Type B pancreatic cell (in vitro differentiated cells): Measurements from ENCODE around the gene TBXAS1. TPM values are rescaled to one million over a fixed set of nuclear protein-coding genes. Genes with fewer than 3 reads are reported as not detected.

Experiments used
- DNase-seq: peaks from one replicate; pipeline ENCODE4 v3.0.0; 2021; ENCODE audit warnings: mixed read lengths; ENCODE audit not compliant: unreplicated experiment; ENCODE audit errors: extremely low spot score
- H3K27ac Mint-ChIP-seq: 2 replicates; pipeline ENCODE4 v1.8.0; 2021; ENCODE audit warnings: mild to moderate bottlenecking, mixed read lengths
- H3K27me3 Mint-ChIP-seq: 2 replicates; pipeline ENCODE4 v1.8.0; 2021; ENCODE audit warnings: mixed read lengths
- H3K36me3 Mint-ChIP-seq: 2 replicates; pipeline ENCODE4 v1.8.0; 2021; ENCODE audit warnings: mixed read lengths
- H3K4me1 Mint-ChIP-seq: one replicate; pipeline ENCODE4 v1.8.0; 2021; ENCODE audit warnings: mixed read lengths; ENCODE audit not compliant: unreplicated experiment
- H3K4me3 Mint-ChIP-seq: 2 replicates; pipeline ENCODE4 v1.8.0; 2021; ENCODE audit warnings: mild to moderate bottlenecking, mixed read lengths
- H3K9me3 Mint-ChIP-seq: 2 replicates; pipeline ENCODE4 v1.8.0; 2021; ENCODE audit warnings: mixed read lengths
- CTCF ChIP-seq: fragments of 200-600 bp; sonication (generic); conservative IDR thresholded peaks from 2 replicates; pipeline ENCODE4 v1.5.0; 2021; ENCODE audit warnings: antibody characterized with exemption, mild to moderate bottlenecking
- total RNA-seq: library from RNA; stranded (reverse); gene quantifications from 2 replicates; pipeline ENCODE4 v1.2.1, GENCODE V29; 2021; ENCODE audit warnings: low replicate concordance

TBXAS1 gene
- total RNA-seq, 1 donor from 2014 or later, result 5.8 TPM

GRCh38 chr7:139825666-139826290 lies 3.3 kb upstream of the TBXAS1 start:
- Mint-ChIP-seq H3K36me3 (no peaks in the 10 kb centered on the region), H3K4me1 (peaks cover 17% of the 10 kb centered on the region), H3K9me3 (peaks cover 5% of the 10 kb centered on the region), H3K27me3 (peaks cover 24% of the 10 kb centered on the region), H3K27ac (no peak overlapping the region), H3K4me3 (no peak overlapping the region)
- DNase-seq, result no peak
- no peak for TF ChIP-seq CTCF

DNA sequence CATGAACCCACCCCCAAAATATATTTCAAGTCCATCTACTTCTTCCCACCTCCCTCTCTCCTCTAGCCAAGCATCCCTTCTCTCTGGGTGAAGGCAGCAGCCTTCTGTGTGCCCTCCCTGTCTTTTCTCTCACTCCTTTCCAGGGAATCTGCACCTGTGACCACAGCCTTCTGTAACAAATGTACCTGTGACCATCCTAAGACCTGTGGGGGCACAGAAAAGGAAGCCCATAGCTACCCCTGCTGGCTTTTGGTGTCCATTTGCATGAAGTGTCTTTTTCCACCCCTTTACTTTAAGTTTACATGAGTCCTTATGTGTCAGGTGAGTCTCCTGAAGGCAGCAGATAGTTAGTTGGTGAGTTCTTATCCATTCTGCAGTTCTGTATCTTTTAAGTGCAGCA lies 2.0 kb upstream of the TBXAS1 start:
- H3K9me3 Mint-ChIP-seq, result peaks cover 5% of the 10 kb centered on the region
- no peaks in the 10 kb centered on the region for H3K36me3 Mint-ChIP-seq
- peaks cover 20% of the 10 kb centered on the region for H3K4me1 Mint-ChIP-seq
- DNase-seq, result no peak
- TF ChIP-seq CTCF, result no peak
- peaks cover 24% of the 10 kb centered on the region for H3K27me3 Mint-ChIP-seq
- H3K27ac Mint-ChIP-seq, result no peak overlapping the region
- no peak overlapping the region for H3K4me3 Mint-ChIP-seq

GRCh38 chr7:139828446-139828845 lies 618 bp upstream of the TBXAS1 start:
- Mint-ChIP-seq H3K4me3 (no peak overlapping the region), H3K4me1 (peaks cover 20% of the 10 kb centered on the region), H3K27me3 (peaks cover 24% of the 10 kb centered on the region), H3K27ac (no peak overlapping the region), H3K36me3 (no peaks in the 10 kb centered on the region), H3K9me3 (peaks cover 5% of the 10 kb centered on the region)
- DNase-seq, result no peak
- no peak for TF ChIP-seq CTCF

DNA sequence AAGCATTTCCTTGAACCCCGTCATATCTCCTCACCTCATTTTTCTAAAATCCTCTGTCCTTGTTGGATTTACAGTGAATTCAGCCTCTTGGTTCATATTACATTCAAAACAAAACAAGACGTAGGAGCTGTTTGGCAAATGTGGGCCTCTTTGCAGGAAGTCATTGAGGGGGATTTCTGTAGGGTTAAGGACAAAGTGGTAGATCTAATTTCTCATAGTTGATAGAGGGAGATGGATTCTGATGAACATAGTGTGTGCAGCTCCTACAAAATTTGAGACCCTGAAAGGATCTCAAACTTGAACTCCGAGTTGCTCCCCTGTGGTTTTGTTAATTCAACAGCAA lies 682 bp downstream of the TBXAS1 start:
- H3K27ac Mint-ChIP-seq, result peak overlapping the region; percentile 20
- peak overlapping the region; percentile 58 for H3K4me3 Mint-ChIP-seq
- H3K36me3 Mint-ChIP-seq, result no peaks in the 10 kb centered on the region
- H3K9me3 Mint-ChIP-seq, result peaks cover 13% of the 10 kb centered on the region
- no peak for DNase-seq
- H3K27me3 Mint-ChIP-seq, result peaks cover 24% of the 10 kb centered on the region
- peaks cover 20% of the 10 kb centered on the region for H3K4me1 Mint-ChIP-seq
- TF ChIP-seq CTCF, result no peak

DNA sequence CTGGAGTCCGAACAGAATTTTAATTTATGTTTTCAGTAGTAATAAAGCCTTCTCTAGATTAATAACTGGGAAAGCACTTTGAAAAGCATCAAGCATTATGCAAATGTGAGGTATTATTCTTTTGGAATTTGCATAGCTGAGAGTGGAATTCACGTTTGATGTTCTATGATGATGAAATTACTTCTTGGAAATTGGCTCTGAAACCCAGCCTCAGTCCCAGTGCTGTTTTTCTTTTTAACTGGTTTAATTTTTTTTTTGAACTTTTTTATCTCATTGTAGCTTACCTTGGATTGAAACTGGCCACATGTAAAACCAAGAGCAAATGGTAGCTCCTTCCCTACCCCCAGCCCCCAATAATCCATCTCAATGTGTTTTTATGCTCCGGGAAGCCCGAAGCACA lies 1.2 kb downstream of the TBXAS1 start:
- no peak for TF ChIP-seq CTCF
- Mint-ChIP-seq H3K9me3 (peaks cover 13% of the 10 kb centered on the region), H3K27me3 (peaks cover 22% of the 10 kb centered on the region), H3K36me3 (no peaks in the 10 kb centered on the region), H3K27ac (no peak overlapping the region), H3K4me3 (peak overlapping the region; percentile 11), H3K4me1 (peaks cover 20% of the 10 kb centered on the region)
- DNase-seq, result no peak
